ENCODE measurements around the gene ITGAL.
"Not testable (repeated sequence)": the region's sequence is repeated elsewhere in the genome, so short reads cannot be mapped to it uniquely, and the experiment has no call there.

Gene ITGAL

DNA sequence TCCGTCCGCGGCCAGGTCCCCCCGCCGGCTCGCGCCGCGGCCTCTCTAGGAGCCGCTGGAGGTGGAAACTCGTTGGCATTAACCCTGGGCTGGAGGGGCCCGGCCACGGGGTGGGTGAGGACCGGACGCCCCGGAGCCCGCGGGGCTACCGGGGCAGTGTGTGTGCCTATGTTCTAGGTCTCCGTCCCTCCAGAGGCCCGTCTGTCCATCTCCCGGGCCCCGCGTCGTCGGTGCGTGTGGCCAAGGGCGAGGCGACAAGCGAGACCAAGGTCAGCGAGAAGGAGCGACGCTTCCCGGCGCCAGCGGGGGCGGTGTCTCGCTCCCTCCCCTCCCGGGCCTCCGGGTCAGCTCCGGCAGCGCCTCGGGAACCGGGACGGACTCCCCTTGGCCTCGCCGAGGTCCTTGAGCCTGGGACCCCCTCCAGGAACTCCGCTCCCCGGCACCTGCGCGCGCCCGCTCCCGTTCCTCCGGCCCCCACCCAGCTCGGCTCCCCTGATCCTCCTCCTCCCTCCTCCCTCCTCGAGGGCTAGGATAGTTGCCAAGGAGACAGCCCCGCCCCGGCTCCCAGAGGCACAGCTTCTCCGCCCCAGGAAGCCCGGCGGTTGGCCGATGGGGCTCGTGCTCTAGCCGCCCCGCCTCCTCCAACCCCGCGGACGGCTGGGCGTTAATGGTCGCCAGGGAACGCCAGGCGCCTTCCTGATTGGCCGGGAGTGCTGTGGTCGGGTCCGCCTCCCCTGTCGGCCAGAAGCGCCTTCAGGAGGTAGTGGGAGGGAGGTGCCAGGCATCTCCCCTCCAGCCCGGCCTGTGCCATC is 54.5 kb downstream of the ITGAL start:
- peak; percentile 97 to 98 for DNase-seq

- peak in 1 of 2 experiments; percentile 45 for DNase-seq
Measured at GRCh38 chr16:30527635-30528178, 55.2 kb downstream of the ITGAL start.

- DNase-seq, result no peak
Measured at GRCh38 chr16:30528799-30529457, 56.4 kb downstream of the ITGAL start.

GRCh38 chr16:30530163-30531037 is 57.9 kb downstream of the ITGAL start:
- DNase-seq, result no peak

- no peak for DNase-seq
Measured at GRCh38 chr16:30532285-30533145, 60.0 kb downstream of the ITGAL start.

GRCh38 chr16:30533146-30533522 is 60.6 kb downstream of the ITGAL start:
- DNase-seq, result no peak

DNA sequence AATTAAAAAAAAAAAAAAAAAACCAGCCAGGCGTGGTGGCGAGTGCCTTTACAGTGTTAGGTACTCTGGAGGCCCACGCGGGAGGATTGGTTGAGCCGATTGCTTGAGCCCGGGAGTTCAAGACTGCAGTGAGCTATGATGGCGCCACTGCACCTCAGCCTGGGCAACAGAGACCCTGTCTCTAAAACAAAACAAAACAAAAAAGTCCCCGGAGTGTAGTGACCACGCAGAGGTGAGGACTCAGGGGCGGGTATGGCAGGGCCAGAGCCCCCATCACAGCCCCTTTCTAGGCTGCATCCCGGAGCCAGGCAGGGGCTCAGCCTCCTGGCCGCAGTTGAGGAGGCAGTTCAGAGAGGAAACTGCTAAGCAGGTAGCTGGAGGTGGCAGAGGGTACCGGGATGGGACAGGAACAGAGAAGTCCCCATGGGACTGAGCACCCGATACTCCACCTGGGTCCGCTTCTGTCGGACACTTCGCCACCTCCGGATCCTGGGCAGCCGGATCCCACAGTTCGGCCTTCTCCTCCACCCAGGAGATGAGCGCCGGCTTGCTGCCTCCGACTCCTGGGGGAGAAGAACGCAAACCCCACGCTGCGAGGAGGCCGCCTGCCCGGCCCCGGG is 61.3 kb downstream of the ITGAL start:
- peak in 1 of 2 experiments; percentile 59 for DNase-seq

DNA sequence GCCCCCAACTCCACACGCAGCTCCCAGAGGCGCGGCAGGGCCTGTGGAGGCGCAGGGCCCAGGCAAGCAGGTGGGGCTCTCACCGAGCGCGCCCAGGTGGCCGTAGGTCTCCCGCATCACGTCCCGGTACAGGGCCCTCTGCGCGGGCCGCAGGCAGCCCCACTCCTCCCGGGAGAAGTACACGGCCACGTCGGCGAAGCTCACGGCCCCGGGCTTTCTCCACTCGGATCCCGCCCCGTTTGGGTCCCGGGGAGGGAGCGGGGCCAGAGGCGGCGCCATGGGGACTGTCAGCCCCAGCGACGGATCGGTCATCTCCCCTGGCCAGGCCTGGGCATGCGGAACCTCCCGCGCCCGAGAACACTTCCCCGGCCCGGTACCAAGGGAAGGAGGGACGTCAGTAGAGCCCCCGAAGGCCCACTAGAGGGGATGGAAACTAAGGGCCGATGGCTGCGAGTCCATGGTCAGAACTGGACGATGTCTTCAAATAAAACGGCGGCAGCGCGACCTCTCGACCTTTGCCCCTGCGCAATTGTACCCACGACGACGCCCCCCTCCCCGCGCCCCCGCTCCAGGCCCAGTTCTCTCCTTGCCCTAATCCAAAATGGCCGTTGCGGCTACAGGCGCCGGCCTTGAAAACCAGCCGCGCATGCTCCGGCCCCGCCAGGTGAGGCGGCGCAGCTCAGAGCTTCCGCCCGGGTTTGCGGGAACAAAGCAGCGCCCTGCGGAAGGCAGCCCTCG is 62.0 kb downstream of the ITGAL start, which contains the start of gene ZNF747:
TSS of gene ZNF747 (minus strand) at position 491 of the 738 bp plus-strand sequence. CDS start at position 312, 179 bp downstream.
- peak; percentile 93 to 94 for DNase-seq

GRCh38 chr16:30535106-30535776 is 62.7 kb downstream of the ITGAL start:
- no peak for DNase-seq

- peak; percentile 82 to 84 for DNase-seq
Measured at GRCh38 chr16:30535777-30536190, 63.2 kb downstream of the ITGAL start.

DNA sequence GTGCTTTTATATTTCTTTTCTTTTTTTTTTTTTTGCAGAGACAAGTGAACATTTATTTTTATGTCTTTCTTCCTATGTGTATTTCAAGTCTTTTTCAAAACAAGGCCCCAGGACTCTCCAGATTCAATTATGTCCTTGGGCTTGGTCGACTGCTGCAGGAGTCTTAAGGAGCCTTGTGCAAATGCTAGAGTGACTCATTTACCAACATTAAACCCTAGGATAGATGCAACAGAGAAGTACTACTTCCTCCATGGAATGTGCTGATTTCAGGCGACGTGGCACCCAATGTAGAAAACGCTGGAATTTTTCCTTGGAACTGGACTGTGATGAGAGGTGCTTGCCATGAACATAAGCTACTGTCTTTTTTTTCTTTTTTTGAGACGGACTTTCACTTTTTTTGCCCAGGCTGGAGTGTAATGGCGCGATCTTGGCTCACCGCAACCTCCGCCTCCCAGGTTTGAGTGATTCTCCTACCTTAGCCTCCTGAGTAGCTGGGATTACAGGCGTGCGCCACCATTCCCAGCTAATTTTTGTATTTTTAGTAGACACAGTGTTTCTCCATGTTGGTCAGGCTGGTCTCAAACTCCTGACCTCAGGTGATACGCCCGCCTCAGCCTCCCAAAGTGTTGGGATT is 64.0 kb downstream of the ITGAL start:
- DNase-seq, result not testable (repeated sequence)

GRCh38 chr16:30539000-30539964 is 66.7 kb downstream of the ITGAL start:
- no peak for DNase-seq

GRCh38 chr16:30539986-30540526 is 67.5 kb downstream of the ITGAL start:
- not testable (repeated sequence) for DNase-seq

GRCh38 chr16:30540916-30541464 is 68.4 kb downstream of the ITGAL start:
- DNase-seq, result not testable (repeated sequence)

DNA sequence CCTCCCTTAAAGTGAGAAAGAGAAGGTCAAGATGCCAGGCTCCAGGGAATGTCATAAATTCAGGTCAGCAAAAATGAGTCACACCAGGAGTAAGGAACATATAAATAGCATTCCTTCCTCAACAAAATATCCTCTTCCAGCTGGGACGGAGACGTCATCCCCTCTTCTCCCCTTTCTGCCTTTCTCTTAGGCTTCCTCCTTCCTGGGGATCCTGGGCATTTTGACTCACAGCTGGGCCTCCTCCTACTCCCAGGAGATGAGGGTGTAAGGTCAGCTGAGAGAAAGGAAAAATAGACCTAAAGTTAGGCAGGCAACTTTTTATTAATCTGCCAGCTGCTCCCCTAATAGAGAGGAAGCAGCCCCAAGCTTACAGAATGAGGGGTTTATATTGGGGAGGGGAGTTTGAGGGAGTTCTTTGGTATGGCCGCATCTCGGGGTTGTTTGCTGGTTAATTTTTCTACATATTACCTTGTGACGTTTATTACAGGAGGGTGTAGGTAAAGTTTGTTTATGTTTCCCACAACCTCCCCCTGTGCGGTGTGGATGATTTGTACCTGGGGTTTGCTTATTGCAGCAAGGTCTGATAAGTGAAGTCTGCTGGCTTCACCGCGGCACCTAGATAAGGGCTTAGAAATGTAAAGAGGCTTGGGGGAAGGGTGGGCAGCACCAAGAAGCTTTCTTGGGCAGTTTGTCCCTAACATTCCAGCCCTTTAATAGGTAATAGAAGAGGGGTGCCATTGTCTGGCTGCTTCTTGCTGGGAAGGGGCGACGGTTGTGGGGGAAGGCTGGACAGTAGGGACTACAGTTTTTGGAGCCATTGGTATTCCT is 69.2 kb downstream of the ITGAL start:
- DNase-seq, result no peak

GRCh38 chr16:30543067-30543466 is 70.5 kb downstream of the ITGAL start:
- DNase-seq, result no peak

GRCh38 chr16:30546115-30546514 is 73.6 kb downstream of the ITGAL start:
- no peak for DNase-seq
